ENCODE results near the gene TCF12. TPM values are rescaled to one million over a fixed set of nuclear protein-coding genes. Genes with fewer than 3 reads are reported as not detected.

Gene TCF12
- total RNA-seq, 1 donor from 2014 or later, result 78.5 TPM

GRCh38 chr15:57272771-57273357, 354.4 kb downstream of the TCF12 start:
- no peak for DNase-seq

- DNase-seq, result no peak
Measured at GRCh38 chr15:57273402-57273801, 355.0 kb downstream of the TCF12 start.

- DNase-seq, result no peak
Measured at GRCh38 chr15:57278439-57278838, 360.0 kb downstream of the TCF12 start.

- DNase-seq, result no peak
Measured at GRCh38 chr15:57280464-57280863, 362.0 kb downstream of the TCF12 start.

GRCh38 chr15:57281321-57281720, 362.9 kb downstream of the TCF12 start:
- no peak for DNase-seq

GRCh38 chr15:57282686-57283085, 364.2 kb downstream of the TCF12 start:
- DNase-seq, result no peak

- DNase-seq, result no peak
Measured at GRCh38 chr15:57283774-57284503, 365.5 kb downstream of the TCF12 start.

GRCh38 chr15:57284535-57284934, 366.1 kb downstream of the TCF12 start:
- DNase-seq, result no peak

- DNase-seq, result no peak
Measured at GRCh38 chr15:57285386-57285785, 366.9 kb downstream of the TCF12 start.

GRCh38 chr15:57286446-57287122, 368.1 kb downstream of the TCF12 start:
- DNase-seq, result no peak

- no peak for DNase-seq
Measured at GRCh38 chr15:57287123-57287521, 368.7 kb downstream of the TCF12 start.

- DNase-seq, result no peak
Measured at GRCh38 chr15:57288926-57289580, 370.6 kb downstream of the TCF12 start.

- DNase-seq, result no peak
Measured at GRCh38 chr15:57290187-57290586, 371.7 kb downstream of the TCF12 start.

- no peak for DNase-seq
Measured at GRCh38 chr15:57290826-57291225, 372.4 kb downstream of the TCF12 start.

GRCh38 chr15:57296473-57297162, 378.2 kb downstream of the TCF12 start:
- DNase-seq, result no peak

GRCh38 chr15:57297163-57297593, 378.7 kb downstream of the TCF12 start:
- DNase-seq, result no peak

GRCh38 chr15:57297630-57298029, 379.2 kb downstream of the TCF12 start:
- no peak for DNase-seq

- DNase-seq, result no peak
Measured at GRCh38 chr15:57298204-57298603, 379.8 kb downstream of the TCF12 start.

- DNase-seq, result no peak
Measured at GRCh38 chr15:57298843-57299550, 380.6 kb downstream of the TCF12 start.

GRCh38 chr15:57301307-57301706, 382.9 kb downstream of the TCF12 start:
- DNase-seq, result no peak

- no peak for DNase-seq
Measured at GRCh38 chr15:57302640-57303257, 384.3 kb downstream of the TCF12 start.

GRCh38 chr15:57305009-57305408, 386.6 kb downstream of the TCF12 start:
- no peak for DNase-seq
